MM.1S (cell line): ENCODE data around the gene NCK1.

Source experiments
- CTCF ChIP-seq: fragments of 300-600 bp; sonication (generic); IDR thresholded peaks from 2 replicates; pipeline ENCODE4 v1.5.1; 2016; ENCODE audit warnings: antibody characterized with exemption, low read length, mixed read lengths
- EZH2 ChIP-seq: fragments of 300-600 bp; sonication (generic); optimal IDR thresholded peaks from 2 replicates; pipeline ENCODE3; 2017; ENCODE audit warnings: low read depth, mild to moderate bottlenecking, antibody characterized with exemption, low read length, mixed read lengths
- EZH2phosphoT487 ChIP-seq: fragments of 300-600 bp; sonication (generic); IDR thresholded peaks from 2 replicates; pipeline ENCODE4 v1.6.1; 2018; ENCODE audit warnings: antibody characterized with exemption, low read length

- no peak for TF ChIP-seq CTCF
- no peak for TF ChIP-seq EZH2
- TF ChIP-seq EZH2phosphoT487 = no peak
These were observed 36.9 kb downstream of the NCK1 start for GRCh38 chr3:136898954-136899353.
